Measurements from ENCODE around the gene POLG. TPM values are rescaled to one million over a fixed set of nuclear protein-coding genes. Genes with fewer than 3 reads are reported as not detected.

Gene POLG
- total RNA-seq, 1 donor from 2014 or later: 69.3 TPM

GRCh38 chr15:89321521-89322410 lies 12.9 kb downstream of the POLG start:
- Mint-ChIP-seq H3K4me3 (ENCODE audit: low read depth) (no peak overlapping the region), H3K27ac (no peak overlapping the region), H3K9me3 (ENCODE audit: low read depth) (no peaks in the 10 kb centered on the region), H3K4me1 (ENCODE audit: low read depth) (no peaks in the 10 kb centered on the region), H3K36me3 (ENCODE audit: insufficient read depth) (peaks cover 26% of the 10 kb centered on the region), H3K27me3 (no peaks in the 10 kb centered on the region)
- DNase-seq (ENCODE audit: low spot score, unreplicated experiment): no peak
- TF ChIP-seq, protein P1, sequence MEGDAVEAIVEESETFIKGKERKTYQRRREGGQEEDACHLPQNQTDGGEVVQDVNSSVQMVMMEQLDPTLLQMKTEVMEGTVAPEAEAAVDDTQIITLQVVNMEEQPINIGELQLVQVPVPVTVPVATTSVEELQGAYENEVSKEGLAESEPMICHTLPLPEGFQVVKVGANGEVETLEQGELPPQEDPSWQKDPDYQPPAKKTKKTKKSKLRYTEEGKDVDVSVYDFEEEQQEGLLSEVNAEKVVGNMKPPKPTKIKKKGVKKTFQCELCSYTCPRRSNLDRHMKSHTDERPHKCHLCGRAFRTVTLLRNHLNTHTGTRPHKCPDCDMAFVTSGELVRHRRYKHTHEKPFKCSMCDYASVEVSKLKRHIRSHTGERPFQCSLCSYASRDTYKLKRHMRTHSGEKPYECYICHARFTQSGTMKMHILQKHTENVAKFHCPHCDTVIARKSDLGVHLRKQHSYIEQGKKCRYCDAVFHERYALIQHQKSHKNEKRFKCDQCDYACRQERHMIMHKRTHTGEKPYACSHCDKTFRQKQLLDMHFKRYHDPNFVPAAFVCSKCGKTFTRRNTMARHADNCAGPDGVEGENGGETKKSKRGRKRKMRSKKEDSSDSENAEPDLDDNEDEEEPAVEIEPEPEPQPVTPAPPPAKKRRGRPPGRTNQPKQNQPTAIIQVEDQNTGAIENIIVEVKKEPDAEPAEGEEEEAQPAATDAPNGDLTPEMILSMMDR (IDR thresholded peaks at IDR 0.05; ENCODE audit: unreplicated experiment): no peak

DNA sequence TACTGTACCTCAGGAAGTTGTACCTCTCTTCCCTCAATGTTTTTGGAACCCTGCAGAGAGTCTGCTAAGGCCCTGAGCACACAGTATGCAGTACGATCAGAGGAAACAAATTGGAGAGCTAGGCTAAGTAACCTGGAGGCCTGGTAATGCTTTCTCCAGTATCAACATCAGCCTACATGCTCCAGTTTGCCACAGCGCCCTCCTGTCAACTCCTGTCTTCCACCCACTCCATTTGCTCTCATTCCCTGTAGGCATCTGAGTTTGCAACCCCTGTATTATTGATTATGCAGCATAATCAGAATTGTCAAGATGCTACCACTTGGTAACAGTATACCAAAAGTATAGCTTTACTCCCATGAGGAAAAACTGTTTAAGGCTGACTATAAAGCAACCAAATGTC lies 14.4 kb downstream of the POLG start:
- DNase-seq (ENCODE audit: low spot score, unreplicated experiment): no peak
- H3K4me3 Mint-ChIP-seq (ENCODE audit: low read depth): no peak overlapping the region
- H3K9me3 Mint-ChIP-seq (ENCODE audit: low read depth): no peaks in the 10 kb centered on the region
- H3K36me3 Mint-ChIP-seq (ENCODE audit: insufficient read depth): peaks cover 33% of the 10 kb centered on the region
- no peak overlapping the region for H3K27ac Mint-ChIP-seq
- TF ChIP-seq, protein P1 (IDR thresholded peaks at IDR 0.05; ENCODE audit: unreplicated experiment): no peak
- H3K4me1 Mint-ChIP-seq (ENCODE audit: low read depth): no peaks in the 10 kb centered on the region
- H3K27me3 Mint-ChIP-seq: no peaks in the 10 kb centered on the region

- TF ChIP-seq, protein P1 (IDR thresholded peaks at IDR 0.05; ENCODE audit: unreplicated experiment): no peak
- no peak overlapping the region for H3K27ac Mint-ChIP-seq
- no peak overlapping the region for H3K4me3 Mint-ChIP-seq (ENCODE audit: low read depth)
- H3K27me3 Mint-ChIP-seq: no peaks in the 10 kb centered on the region
- no peak for DNase-seq (ENCODE audit: low spot score, unreplicated experiment)
- peaks cover 34% of the 10 kb centered on the region for H3K36me3 Mint-ChIP-seq (ENCODE audit: insufficient read depth)
- H3K4me1 Mint-ChIP-seq (ENCODE audit: low read depth): no peaks in the 10 kb centered on the region
- no peaks in the 10 kb centered on the region for H3K9me3 Mint-ChIP-seq (ENCODE audit: low read depth)
Measured at GRCh38 chr15:89319678-89320077, 14.9 kb downstream of the POLG start.

DNA sequence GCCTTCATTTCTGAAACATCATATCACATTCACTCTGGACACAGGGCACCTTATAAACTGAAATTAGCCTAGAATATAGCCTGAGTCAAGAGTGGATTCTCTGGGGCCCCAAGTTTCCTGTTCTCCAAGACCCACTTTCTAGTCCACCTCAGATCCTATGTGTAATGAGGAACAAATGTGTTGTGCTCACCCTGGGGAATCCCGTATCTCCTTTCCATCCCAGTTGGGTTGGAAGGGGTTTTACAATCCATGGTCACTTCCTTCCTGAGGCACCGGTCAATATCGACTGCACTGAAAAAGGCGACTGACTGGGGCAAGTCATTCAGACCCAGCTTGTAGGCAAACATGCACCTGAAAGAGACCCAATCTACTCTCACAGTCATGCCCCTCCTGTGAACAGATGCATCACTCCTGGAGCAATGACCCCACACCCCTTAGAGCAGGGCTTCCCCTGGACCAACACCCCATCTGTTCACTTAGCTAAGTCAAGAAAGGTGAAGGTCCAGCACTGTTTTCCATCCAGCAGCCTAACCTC lies 17.4 kb downstream of the POLG start:
- TF ChIP-seq, protein P1 (IDR thresholded peaks at IDR 0.05; ENCODE audit: unreplicated experiment): no peak
- H3K27ac Mint-ChIP-seq: no peak overlapping the region
- peaks cover 34% of the 10 kb centered on the region for H3K36me3 Mint-ChIP-seq (ENCODE audit: insufficient read depth)
- H3K9me3 Mint-ChIP-seq (ENCODE audit: low read depth): no peaks in the 10 kb centered on the region
- no peaks in the 10 kb centered on the region for H3K27me3 Mint-ChIP-seq
- no peak overlapping the region for H3K4me3 Mint-ChIP-seq (ENCODE audit: low read depth)
- H3K4me1 Mint-ChIP-seq (ENCODE audit: low read depth): no peaks in the 10 kb centered on the region
- no peak for DNase-seq (ENCODE audit: low spot score, unreplicated experiment)

- no peaks in the 10 kb centered on the region for H3K27me3 Mint-ChIP-seq
- no peaks in the 10 kb centered on the region for H3K4me1 Mint-ChIP-seq (ENCODE audit: low read depth)
- no peak for DNase-seq (ENCODE audit: low spot score, unreplicated experiment)
- no peak overlapping the region for H3K4me3 Mint-ChIP-seq (ENCODE audit: low read depth)
- H3K36me3 Mint-ChIP-seq (ENCODE audit: insufficient read depth): peaks cover 31% of the 10 kb centered on the region
- no peak overlapping the region for H3K27ac Mint-ChIP-seq
- no peaks in the 10 kb centered on the region for H3K9me3 Mint-ChIP-seq (ENCODE audit: low read depth)
- TF ChIP-seq, protein P1 (IDR thresholded peaks at IDR 0.05; ENCODE audit: unreplicated experiment): no peak
Measured at GRCh38 chr15:89316504-89316903, 18.1 kb downstream of the POLG start.

Measured in progenitor cell of endocrine pancreas (in vitro differentiated cells).